Panc1 (cell line): Measurements from ENCODE around the gene CNGB1. TPM values are rescaled to one million over a fixed set of nuclear protein-coding genes. Genes with fewer than 3 reads are reported as not detected.

ENCODE experiments used
- ATAC-seq: fragments of 200-7000 bp; cut with Tn5 transposase; 2 replicates; pipeline ENCODE4 v1.9.1; 2020; ENCODE audit warnings: mild to moderate bottlenecking, moderate library complexity
- BruUV-seq: library from RNA; stranded (reverse); fragments of 400-500 nt; replicated peaks from 2 replicates; lab custom pipeline; 2021; lab: Mats Ljungman, UMichigan
- CTCF ChIA-PET: fragments of 300-600 bp; sonication (Branson Sonifier 250); formaldehyde crosslinking; loops from one replicate; lab custom pipeline; 2022; ENCODE audit warnings: antibody characterized with exemption; lab: Charles Lee
- POLR2A ChIA-PET: fragments of 300-600 bp; sonication (Branson Sonifier 250); formaldehyde crosslinking; loops from one replicate; lab custom pipeline; 2022; ENCODE audit warnings: antibody characterized with exemption; lab: Charles Lee
- DNase-seq: peaks from one replicate; pipeline ENCODE4 v3.0.0-alpha.2; 2010; ENCODE audit warnings: low read depth, low spot score
- H3K27ac ChIP-seq: 2 replicates; pipeline ENCODE4 v1.5.1; 2011; ENCODE audit warnings: mild to moderate bottlenecking, low read length, inconsistent platforms
- H3K27me3 ChIP-seq: fragments of 200-500 bp; sonication (Bioruptor generic); 2 replicates; pipeline ENCODE4 v1.6.0; 2014; ENCODE audit warnings: low read length, inconsistent platforms; ENCODE audit not compliant: control insufficient read depth, insufficient read depth
- H3K36me3 ChIP-seq: fragments of 200-500 bp; sonication (Bioruptor generic); 2 replicates; pipeline ENCODE4 v1.5.1; 2014; ENCODE audit warnings: inconsistent platforms, mild to moderate bottlenecking, low read length, moderate library complexity; ENCODE audit not compliant: control insufficient read depth, insufficient read depth
- H3K4me1 ChIP-seq: 2 replicates; pipeline ENCODE4 v1.5.1; 2011; ENCODE audit warnings: inconsistent platforms, mild to moderate bottlenecking, low read length, moderate library complexity; ENCODE audit not compliant: control insufficient read depth, insufficient read depth
- H3K4me3 ChIP-seq, 2 experiments: 2 replicates each; pipeline ENCODE4 v1.5.1; 2011 to 2012; ENCODE audit warnings: low read depth in 2 of 2, low read length in 2 of 2, mild to moderate bottlenecking in 2 of 2, inconsistent platforms in 1 of 2, moderate library complexity in 1 of 2
- H3K9me3 ChIP-seq: fragments of 200-500 bp; sonication (Bioruptor generic); 2 replicates; pipeline ENCODE4 v1.5.1; 2014; ENCODE audit warnings: low read depth, mild to moderate bottlenecking, inconsistent platforms, low read length, moderate library complexity; ENCODE audit not compliant: control insufficient read depth, insufficient read depth
- POLR2AphosphoS5 ChIP-seq: IDR thresholded peaks from 2 replicates; pipeline ENCODE4 v1.6.1; 2012; ENCODE audit warnings: mild to moderate bottlenecking, low read depth, low read length, moderate library complexity
- REST ChIP-seq, 2 experiments: IDR thresholded peaks; 2 replicates each; pipeline ENCODE4 v1.6.1; 2011 to 2012; ENCODE audit warnings: low read depth in 2 of 2, control low read depth in 1 of 2, low read length in 1 of 2, mild to moderate bottlenecking in 1 of 2, moderate library complexity in 1 of 2; ENCODE audit not compliant: insufficient read depth in 1 of 2
- SIN3A ChIP-seq: IDR thresholded peaks from 2 replicates; pipeline ENCODE4 v1.6.1; 2012; ENCODE audit warnings: low read depth, mild to moderate bottlenecking, low read length, moderate library complexity, borderline replicate concordance; ENCODE audit not compliant: insufficient read depth
- TCF7L2 ChIP-seq: IDR thresholded peaks from 2 replicates; pipeline ENCODE4 v1.6.1; 2011; ENCODE audit warnings: mild to moderate bottlenecking, low read depth, low read length, inconsistent platforms
- in situ Hi-C: cut with HindIII; loops from 2 replicates; pipeline ENCODE4 v1.10.0; 2016; ENCODE audit warnings: low sequenced_read_pairs, low pct_unique_long_range_greater_than_20kb
- intact Hi-C: fragments of 100-400 bp; cut with micrococcal nuclease; formaldehyde crosslinking; loops from one replicate; pipeline ENCODE4 v1.10.0; 2022; ENCODE audit not compliant: unreplicated experiment
- total RNA-seq: library from RNA; stranded (reverse); gene quantifications from one replicate; pipeline ENCODE4 v1.2.1, GENCODE V29; 2021; ENCODE audit not compliant: unreplicated experiment
- TF ChIP-seq, protein P1 (sequence below): fragments of 450-650 bp; IDR thresholded peaks from 2 replicates; pipeline ENCODE4 v1.5.1; 2017; ENCODE audit warnings: mild to moderate bottlenecking

CNGB1 gene
- total RNA-seq, 1 experiment from 2014 or later = not detected

DNA sequence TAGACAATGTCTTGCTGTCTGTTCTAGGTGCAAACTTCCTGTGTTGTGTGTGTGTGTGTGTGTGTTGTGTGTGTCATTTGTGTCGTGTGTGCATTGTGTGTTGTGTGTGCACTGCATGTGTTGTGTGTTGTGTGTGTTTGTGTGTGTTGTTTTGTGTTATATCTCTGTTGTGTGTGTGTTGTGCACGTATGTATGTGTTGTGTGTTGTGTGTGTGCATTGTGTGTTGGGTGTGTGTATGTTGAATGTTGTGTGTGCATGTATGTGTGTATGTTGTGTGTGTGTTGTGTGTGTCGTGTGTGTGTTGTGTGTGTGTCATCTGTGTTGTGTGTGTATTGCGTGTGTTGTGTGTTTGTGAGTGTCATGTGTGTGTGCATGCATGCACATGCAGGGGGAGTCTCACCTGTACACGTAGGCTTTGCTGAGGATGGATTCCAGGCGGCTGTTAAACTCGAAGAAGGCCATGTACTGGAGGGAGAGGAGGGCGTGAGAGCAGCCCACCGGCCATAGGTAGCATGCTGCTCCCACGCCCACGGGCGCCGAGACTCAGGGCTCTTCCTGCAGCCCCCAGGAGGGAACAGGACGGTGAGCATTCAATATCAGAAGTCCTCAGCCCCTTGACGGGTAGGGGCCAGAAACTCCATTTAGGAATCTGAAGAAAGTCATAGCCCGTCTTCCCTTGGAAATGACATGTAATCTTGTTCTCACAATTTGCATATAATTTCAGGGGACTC, 58.2 kb downstream of the CNGB1 start:
- ChIA-PET POLR2A (no interaction called here), CTCF (no interaction called here)
- Histone ChIP-seq H3K36me3 (no peaks in the 10 kb centered on the region), H3K4me1 (no peaks in the 10 kb centered on the region), H3K9me3 (no peaks in the 10 kb centered on the region), H3K27ac (no peak overlapping the region), H3K4me3 (no peak overlapping the region), H3K27me3 (no peaks in the 10 kb centered on the region)
- DNase-seq = no peak
- TF ChIP-seq POLR2AphosphoS5 = no peak
- TF ChIP-seq, protein P1, sequence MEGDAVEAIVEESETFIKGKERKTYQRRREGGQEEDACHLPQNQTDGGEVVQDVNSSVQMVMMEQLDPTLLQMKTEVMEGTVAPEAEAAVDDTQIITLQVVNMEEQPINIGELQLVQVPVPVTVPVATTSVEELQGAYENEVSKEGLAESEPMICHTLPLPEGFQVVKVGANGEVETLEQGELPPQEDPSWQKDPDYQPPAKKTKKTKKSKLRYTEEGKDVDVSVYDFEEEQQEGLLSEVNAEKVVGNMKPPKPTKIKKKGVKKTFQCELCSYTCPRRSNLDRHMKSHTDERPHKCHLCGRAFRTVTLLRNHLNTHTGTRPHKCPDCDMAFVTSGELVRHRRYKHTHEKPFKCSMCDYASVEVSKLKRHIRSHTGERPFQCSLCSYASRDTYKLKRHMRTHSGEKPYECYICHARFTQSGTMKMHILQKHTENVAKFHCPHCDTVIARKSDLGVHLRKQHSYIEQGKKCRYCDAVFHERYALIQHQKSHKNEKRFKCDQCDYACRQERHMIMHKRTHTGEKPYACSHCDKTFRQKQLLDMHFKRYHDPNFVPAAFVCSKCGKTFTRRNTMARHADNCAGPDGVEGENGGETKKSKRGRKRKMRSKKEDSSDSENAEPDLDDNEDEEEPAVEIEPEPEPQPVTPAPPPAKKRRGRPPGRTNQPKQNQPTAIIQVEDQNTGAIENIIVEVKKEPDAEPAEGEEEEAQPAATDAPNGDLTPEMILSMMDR = no peak
- no peak for TF ChIP-seq REST (IDR thresholded peaks at IDR 0.05; ENCODE audit: insufficient read depth in 1 of 2, low read depth in 2 of 2, low read length in 1 of 2)
- no peak for TF ChIP-seq SIN3A
- no peak for TF ChIP-seq TCF7L2
- in situ Hi-C loops (no loop called here), intact Hi-C loops (no loop called here)
- BruUV-seq = no TSS peak
- no peak for ATAC-seq

DNA sequence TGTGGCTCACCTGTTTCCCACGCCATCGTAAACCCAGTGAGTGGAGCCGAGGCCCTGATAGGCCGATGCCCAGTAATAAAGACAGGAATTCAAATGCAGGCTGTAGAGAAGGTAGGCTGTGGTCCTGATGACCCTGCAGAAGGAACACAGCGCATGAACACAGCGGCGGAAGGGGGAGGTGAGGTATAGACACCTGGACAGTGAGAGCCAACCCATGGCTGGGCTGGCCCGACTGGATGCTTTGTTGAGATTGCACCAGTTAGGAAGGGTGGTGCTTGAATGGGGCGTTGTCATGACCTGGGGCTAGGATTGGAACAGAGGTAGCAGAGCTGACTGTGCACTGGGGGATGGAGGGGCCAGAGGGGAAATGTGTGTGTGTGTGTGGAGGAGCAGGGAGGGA, 59.2 kb downstream of the CNGB1 start:
- DNase-seq = no peak
- CTCF ChIA-PET = no interaction called here
- TF ChIP-seq, protein P1 = no peak
- no peak for TF ChIP-seq SIN3A
- Histone ChIP-seq H3K4me1 (no peaks in the 10 kb centered on the region), H3K9me3 (no peaks in the 10 kb centered on the region), H3K27me3 (no peaks in the 10 kb centered on the region), H3K36me3 (no peaks in the 10 kb centered on the region), H3K4me3 (no peak overlapping the region), H3K27ac (no peak overlapping the region)
- no TSS peak for BruUV-seq
- in situ Hi-C loops = no loop called here
- intact Hi-C loops = no loop called here
- POLR2A ChIA-PET = no interaction called here
- ATAC-seq = no peak
